HepG2 (cell line): Measurements from ENCODE around the gene NUDT3. TPM values are rescaled to one million over a fixed set of nuclear protein-coding genes. Genes with fewer than 3 reads are reported as not detected.

Experiments used
- CC2D1A ChIP-seq: sonication (generic); formaldehyde crosslinking; IDR thresholded peaks from 2 replicates; pipeline ENCODE4 v1.8.1; 2023; ENCODE audit warnings: mild to moderate bottlenecking, missing genetic modification reagents
- CEBPZ ChIP-seq: IDR thresholded peaks from 2 replicates; pipeline ENCODE4 v1.6.1; 2012; ENCODE audit warnings: low read length, improper control_type of control experiment
- CREM ChIP-seq, 2 experiments: sonication (generic) in 1 of 2; formaldehyde crosslinking in 1 of 2; IDR thresholded peaks; 2 replicates each; pipeline versions ENCODE4 v1.4.0 to v1.6.1; 2016 to 2020; ENCODE audit warnings: antibody characterized with exemption in 1 of 2, mild to moderate bottlenecking in 1 of 2, missing genetic modification reagents in 1 of 2
- GABPA ChIP-seq, 2 experiments: IDR thresholded peaks; 2 replicates each; pipeline ENCODE4 v1.6.1; 2011 to 2016; ENCODE audit warnings: low read depth in 2 of 2, low read length in 1 of 2, missing biosample characterization in 1 of 2, missing genetic modification characterization in 1 of 2
- KDM2A ChIP-seq: sonication (generic); formaldehyde crosslinking; IDR thresholded peaks from 2 replicates; pipeline ENCODE4 v1.4.0; 2020; ENCODE audit warnings: low read depth, missing genetic modification reagents, borderline replicate concordance
- PAX8 ChIP-seq: sonication (generic); formaldehyde crosslinking; IDR thresholded peaks from 2 replicates; pipeline ENCODE4 v1.8.0; 2022; ENCODE audit warnings: mild to moderate bottlenecking, missing genetic modification reagents, borderline replicate concordance
- RARG ChIP-seq: sonication (generic); formaldehyde crosslinking; IDR thresholded peaks from 2 replicates; pipeline ENCODE4 v1.4.0; 2020; ENCODE audit warnings: low read depth, mild to moderate bottlenecking, missing genetic modification reagents
- SOX6 ChIP-seq, 2 experiments: fragments of 450-650 bp in 1 of 2; sonication (generic) in 1 of 2; formaldehyde crosslinking in 1 of 2; IDR thresholded peaks; 2 replicates each; pipeline versions ENCODE4 v1.4.0 to v1.6.1; 2017 to 2020; ENCODE audit warnings: antibody characterized with exemption in 1 of 2, mild to moderate bottlenecking in 1 of 2, missing genetic modification reagents in 1 of 2
- SSRP1 ChIP-seq: IDR thresholded peaks from 2 replicates; pipeline ENCODE4 v1.6.1; 2016; ENCODE audit warnings: control low read depth
- TGIF2 ChIP-seq: IDR thresholded peaks from 2 replicates; pipeline ENCODE4 v1.6.1; 2016; ENCODE audit warnings: control low read depth, missing compliant biosample characterization
- WIZ ChIP-seq: sonication (generic); formaldehyde crosslinking; IDR thresholded peaks from 2 replicates; pipeline ENCODE4 v1.5.1; 2020; ENCODE audit warnings: mild to moderate bottlenecking, missing genetic modification reagents
- ZBTB25 ChIP-seq: IDR thresholded peaks from 2 replicates; pipeline ENCODE4 v1.6.1; 2018; ENCODE audit warnings: missing genetic modification reagents
- ZFP37 ChIP-seq: sonication (generic); formaldehyde crosslinking; IDR thresholded peaks from 2 replicates; pipeline ENCODE4 v1.4.0; 2020; ENCODE audit warnings: missing genetic modification reagents, borderline replicate concordance
- ZGPAT ChIP-seq: IDR thresholded peaks from 2 replicates; pipeline ENCODE4 v1.6.1; 2016; ENCODE audit warnings: mild to moderate bottlenecking
- ZMYM3 ChIP-seq: sonication (generic); formaldehyde crosslinking; IDR thresholded peaks from 2 replicates; pipeline ENCODE4 v1.5.1; 2020; ENCODE audit warnings: mild to moderate bottlenecking, missing genetic modification reagents
- ZNF34 ChIP-seq: sonication (generic); formaldehyde crosslinking; IDR thresholded peaks from 2 replicates; pipeline ENCODE4 v1.4.0; 2020; ENCODE audit warnings: mild to moderate bottlenecking, missing genetic modification reagents, borderline replicate concordance
- ZNF609 ChIP-seq: sonication (generic); formaldehyde crosslinking; IDR thresholded peaks from 2 replicates; pipeline ENCODE4 v1.4.0; 2020; ENCODE audit warnings: mild to moderate bottlenecking, missing genetic modification reagents, borderline replicate concordance
- polyA plus RNA-seq, 8 experiments: library from polyadenylated mRNA; depleted of rRNA in 3 of 8; stranded (reverse) in 7 of 8; unstranded in 1 of 8; fragments of >200 nt; fragmentation: Illumina TruSeq in 4 of 8; extraction: Trizol in 4 of 8; gene quantifications; 2 replicates each; pipeline versions ENCODE4 v1.2.1 to v1.2.3, GENCODE V29; 2011 to 2016; ENCODE audit warnings: low read depth in 4 of 8, missing spikeins in 1 of 8, mixed read lengths in 1 of 8; ENCODE audit not compliant: insufficient read depth in 1 of 8
- total RNA-seq, 5 experiments: library from RNA; depleted of rRNA; stranded (reverse); fragments of >200 nt; fragmentation: Illumina TruSeq; extraction: Trizol; gene quantifications; 2 replicates each; pipeline ENCODE4 v1.2.3, GENCODE V29; 2016; ENCODE audit warnings: low read depth in 1 of 5

Gene NUDT3
- total and polyA plus RNA-seq, 2 of the 13 experiments (the other 11 are each of a cell fraction or from before 2014, with no cell fraction given): 20.2 to 20.6 TPM

- TF ChIP-seq ZBTB25 (CRISPR knock-in tag) (peak; percentile 89; the same call in 1 of the 2 replicates), CC2D1A (CRISPR knock-in tag) (no peak), ZGPAT (CRISPR knock-in tag) (peak; percentile 92), TGIF2 (CRISPR knock-in tag) (no peak), ZNF609 (CRISPR knock-in tag) (peak; percentile 69; the same call in 1 of the 2 replicates), SOX6 (IDR thresholded peaks at IDR 0.05) (no peak), SOX6 (CRISPR knock-in tag; IDR thresholded peaks at IDR 0.05) (peak; percentile 82), CEBPZ (no peak), PAX8 (CRISPR knock-in tag) (no peak), ZFP37 (CRISPR knock-in tag) (no peak), KDM2A (CRISPR knock-in tag) (peak; percentile 96), WIZ (peak; percentile 78), CREM (IDR thresholded peaks at IDR 0.05) (no peak), CREM (CRISPR knock-in tag; IDR thresholded peaks at IDR 0.05) (no peak), SSRP1 (CRISPR knock-in tag) (no peak), ZNF34 (0 out of 2 replicates have a peak, but pooled peaks have one; percentile 49), ZMYM3 (CRISPR knock-in tag) (peak; percentile 78; the same call in 1 of the 2 replicates), GABPA (IDR thresholded peaks at IDR 0.05; ENCODE audit: low read depth, low read length) (no peak), GABPA (CRISPR knock-in tag; IDR thresholded peaks at IDR 0.05; ENCODE audit: low read depth) (no peak), RARG (CRISPR knock-in tag) (no peak)
Observed at GRCh38 chr6:34392497-34393190, at the start of gene NUDT3 (continued).
